ENCODE measurements around the gene ATP5F1E.

The ATP5F1E gene

GRCh38 chr20:59033616-59034165 is 1.6 kb upstream of the ATP5F1E start:
- Mint-ChIP-seq H3K27ac (no peak overlapping the region), H3K4me3 (peak overlapping the region; percentile 68), H3K4me1 (peaks cover 45% of the 10 kb centered on the region), H3K9me3 (no peaks in the 10 kb centered on the region), H3K27me3 (ENCODE audit: low read depth, poor library complexity) (no peaks in the 10 kb centered on the region), H3K36me3 (ENCODE audit: low read depth) (peaks cover 42% of the 10 kb centered on the region)
- no peak for DNase-seq
- no peak for TF ChIP-seq CTCF (IDR thresholded peaks at IDR 0.05)

- H3K9me3 Mint-ChIP-seq = no peaks in the 10 kb centered on the region
- TF ChIP-seq CTCF (IDR thresholded peaks at IDR 0.05) = no peak
- H3K36me3 Mint-ChIP-seq (ENCODE audit: low read depth) = peaks cover 42% of the 10 kb centered on the region
- no peak for DNase-seq
- H3K4me3 Mint-ChIP-seq = peak overlapping the region; percentile 86
- H3K4me1 Mint-ChIP-seq = peaks cover 51% of the 10 kb centered on the region
- H3K27ac Mint-ChIP-seq = peak overlapping the region; percentile 91
- no peaks in the 10 kb centered on the region for H3K27me3 Mint-ChIP-seq (ENCODE audit: low read depth, poor library complexity)
Observed at GRCh38 chr20:59033093-59033492, 958 bp upstream of the ATP5F1E start.

- Mint-ChIP-seq H3K9me3 (no peaks in the 10 kb centered on the region), H3K4me3 (peak overlapping the region; percentile 86), H3K27me3 (ENCODE audit: low read depth, poor library complexity) (no peaks in the 10 kb centered on the region), H3K36me3 (ENCODE audit: low read depth) (peaks cover 42% of the 10 kb centered on the region), H3K27ac (peak overlapping the region; percentile 91), H3K4me1 (peaks cover 55% of the 10 kb centered on the region)
- no peak for TF ChIP-seq CTCF (IDR thresholded peaks at IDR 0.05)
- no peak for DNase-seq
Observed at GRCh38 chr20:59032713-59033059, 551 bp upstream of the ATP5F1E start.

- Mint-ChIP-seq H3K36me3 (ENCODE audit: low read depth) (peaks cover 41% of the 10 kb centered on the region), H3K4me1 (peaks cover 66% of the 10 kb centered on the region), H3K9me3 (no peaks in the 10 kb centered on the region), H3K27me3 (ENCODE audit: low read depth, poor library complexity) (no peaks in the 10 kb centered on the region), H3K4me3 (peak overlapping the region; percentile 90), H3K27ac (peak overlapping the region; percentile 79)
- no peak for TF ChIP-seq CTCF (IDR thresholded peaks at IDR 0.05)
- no peak for DNase-seq
Observed at GRCh38 chr20:59031564-59032022, 542 bp downstream of the ATP5F1E start.

- H3K4me3 Mint-ChIP-seq = peak overlapping the region; percentile 90
- peaks cover 39% of the 10 kb centered on the region for H3K36me3 Mint-ChIP-seq (ENCODE audit: low read depth)
- no peaks in the 10 kb centered on the region for H3K27me3 Mint-ChIP-seq (ENCODE audit: low read depth, poor library complexity)
- H3K4me1 Mint-ChIP-seq = peaks cover 69% of the 10 kb centered on the region
- no peak for TF ChIP-seq CTCF (IDR thresholded peaks at IDR 0.05)
- no peaks in the 10 kb centered on the region for H3K9me3 Mint-ChIP-seq
- H3K27ac Mint-ChIP-seq = peak overlapping the region; percentile 79
- no peak for DNase-seq
Observed at GRCh38 chr20:59030911-59031563, 1.1 kb downstream of the ATP5F1E start.

GRCh38 chr20:59028812-59029211 is 3.3 kb downstream of the ATP5F1E start:
- DNase-seq = no peak
- Mint-ChIP-seq H3K27me3 (ENCODE audit: low read depth, poor library complexity) (no peaks in the 10 kb centered on the region), H3K9me3 (no peaks in the 10 kb centered on the region), H3K36me3 (ENCODE audit: low read depth) (peaks cover 41% of the 10 kb centered on the region), H3K27ac (peak overlapping the region; percentile 43), H3K4me3 (peak overlapping the region; percentile 71), H3K4me1 (peaks cover 72% of the 10 kb centered on the region)
- no peak for TF ChIP-seq CTCF (IDR thresholded peaks at IDR 0.05)
